ENCODE measurements around the gene P2RY11. TPM values are rescaled to one million over a fixed set of nuclear protein-coding genes. Genes with fewer than 3 reads are reported as not detected.

The P2RY11 gene
- total and polyA plus RNA-seq, 7 donors, result 4.0 to 18.5 (median 12.7) TPM

DNA sequence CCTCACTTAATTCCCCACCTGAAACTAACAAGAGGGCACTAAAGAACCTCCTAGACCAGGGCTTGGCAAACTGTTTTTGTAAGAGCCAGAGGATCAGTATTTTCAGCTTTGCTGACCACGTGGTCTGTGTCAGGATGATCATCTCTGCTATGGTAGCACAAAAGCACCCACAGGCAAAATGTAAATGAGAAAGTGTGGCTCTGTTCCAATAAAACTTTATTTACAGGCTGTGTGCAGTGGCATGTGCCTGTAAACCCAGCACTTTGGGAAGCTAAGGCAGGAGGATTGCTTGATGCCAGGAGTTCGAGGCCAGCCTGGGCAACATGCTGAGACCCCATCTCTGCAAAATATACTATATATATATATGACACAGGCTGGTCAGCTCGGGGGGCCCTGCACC is 52.0 kb downstream of the P2RY11 start:
- TF ChIP-seq, protein P1, sequence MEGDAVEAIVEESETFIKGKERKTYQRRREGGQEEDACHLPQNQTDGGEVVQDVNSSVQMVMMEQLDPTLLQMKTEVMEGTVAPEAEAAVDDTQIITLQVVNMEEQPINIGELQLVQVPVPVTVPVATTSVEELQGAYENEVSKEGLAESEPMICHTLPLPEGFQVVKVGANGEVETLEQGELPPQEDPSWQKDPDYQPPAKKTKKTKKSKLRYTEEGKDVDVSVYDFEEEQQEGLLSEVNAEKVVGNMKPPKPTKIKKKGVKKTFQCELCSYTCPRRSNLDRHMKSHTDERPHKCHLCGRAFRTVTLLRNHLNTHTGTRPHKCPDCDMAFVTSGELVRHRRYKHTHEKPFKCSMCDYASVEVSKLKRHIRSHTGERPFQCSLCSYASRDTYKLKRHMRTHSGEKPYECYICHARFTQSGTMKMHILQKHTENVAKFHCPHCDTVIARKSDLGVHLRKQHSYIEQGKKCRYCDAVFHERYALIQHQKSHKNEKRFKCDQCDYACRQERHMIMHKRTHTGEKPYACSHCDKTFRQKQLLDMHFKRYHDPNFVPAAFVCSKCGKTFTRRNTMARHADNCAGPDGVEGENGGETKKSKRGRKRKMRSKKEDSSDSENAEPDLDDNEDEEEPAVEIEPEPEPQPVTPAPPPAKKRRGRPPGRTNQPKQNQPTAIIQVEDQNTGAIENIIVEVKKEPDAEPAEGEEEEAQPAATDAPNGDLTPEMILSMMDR (IDR thresholded peaks at IDR 0.05), result no peak
- no peak for DNase-seq
- no peak for ATAC-seq
- no peaks in the 10 kb centered on the region for H3K27me3 ChIP-seq (ENCODE audit: insufficient read depth in 3 of 3, low read length in 2 of 3)
- no peak overlapping the region for H3K4me3 ChIP-seq
- peaks cover 0 to 86% of the 10 kb centered on the region in 2 donors for H3K36me3 ChIP-seq (ENCODE audit: insufficient read depth in 1 of 2, low read depth in 1 of 2)
- intact Hi-C loops (cut with DNase I), result no loop called here
- no peaks in the 10 kb centered on the region for H3K4me1 ChIP-seq
- H3K9me3 ChIP-seq, result no peaks in the 10 kb centered on the region
- WGBS, 3 donors, result 85 to 94% (median 91%) methylated on average over 3 of the region's 3 CpGs
- no peak overlapping the region for H3K27ac ChIP-seq

Other genes starting within 250 kb of the P2RY11 start
- gene OLFM2, start 175.2 kb upstream of the P2RY11 start, total RNA-seq, result 1 to 10 TPM in 3 of 4 donors, under 1 TPM in 1; 0.48 to 5.1 (median 1.4) TPM
- gene OLFM2, start 175.2 kb upstream of the P2RY11 start, polyA plus RNA-seq, result 1 to 10 TPM in 1 of 3 donors, under 1 TPM in 2; 0.88 to 1.0 (median 0.90) TPM
- gene COL5A3, start 101.2 kb upstream of the P2RY11 start, total RNA-seq, result 10 to 100 TPM in 1 of 4 donors, 1 to 10 TPM in 3; 3.7 to 10.6 (median 8.0) TPM
- gene COL5A3, start 101.2 kb upstream of the P2RY11 start, polyA plus RNA-seq, result 1 to 10 TPM; 4.6 to 8.9 (median 8.5) TPM
- gene RDH8, start 98.2 kb upstream of the P2RY11 start, total RNA-seq, result not detected
- gene RDH8, start 98.2 kb upstream of the P2RY11 start, polyA plus RNA-seq, result not detected
- gene SHFL, start 25.4 kb upstream of the P2RY11 start, total RNA-seq, result 1 to 10 TPM; 2.9 to 5.7 (median 4.0) TPM
- gene SHFL, start 25.4 kb upstream of the P2RY11 start, polyA plus RNA-seq, result 1 to 10 TPM; 3.1 to 4.3 (median 3.4) TPM
- not detected for gene ANGPTL6, start 9.0 kb upstream of the P2RY11 start, total RNA-seq
- gene ANGPTL6, start 9.0 kb upstream of the P2RY11 start, polyA plus RNA-seq, result under 1 TPM in 2 of 3 donors, not detected in 1; 0.18 to 0.20 TPM
- 10 to 100 TPM; 29.3 to 70.6 (median 59.1) TPM for gene PPAN, start 5.3 kb upstream of the P2RY11 start, total RNA-seq
- gene PPAN, start 5.3 kb upstream of the P2RY11 start, polyA plus RNA-seq, result 10 to 100 TPM; 48.4 to 93.4 (median 60.8) TPM
- 100 to 1,000 TPM; 278 to 337 (median 305) TPM for gene EIF3G, start 8.2 kb downstream of the P2RY11 start, total RNA-seq
- 100 to 1,000 TPM; 257 to 358 (median 311) TPM for gene EIF3G, start 8.2 kb downstream of the P2RY11 start, polyA plus RNA-seq
- gene DNMT1, start 83.3 kb downstream of the P2RY11 start, total RNA-seq, result 10 to 100 TPM; 11.1 to 20.2 (median 16.2) TPM
- 10 to 100 TPM in 2 of 3 donors, 1 to 10 TPM in 1; 7.1 to 25.2 (median 13.5) TPM for gene DNMT1, start 83.3 kb downstream of the P2RY11 start, polyA plus RNA-seq
- 1 to 10 TPM; 1.1 to 2.0 (median 1.6) TPM for gene S1PR2, start 119.6 kb downstream of the P2RY11 start, total RNA-seq
- under 1 TPM; 0.17 to 0.59 (median 0.36) TPM for gene S1PR2, start 119.6 kb downstream of the P2RY11 start, polyA plus RNA-seq
- 10 to 100 TPM; 54.9 to 94.0 (median 58.9) TPM for gene MRPL4, start 140.5 kb downstream of the P2RY11 start, total RNA-seq
- 100 to 1,000 TPM in 1 of 3 donors, 10 to 100 TPM in 2; 78.1 to 191 (median 79.9) TPM for gene MRPL4, start 140.5 kb downstream of the P2RY11 start, polyA plus RNA-seq
- 1 to 10 TPM; 3.7 to 8.0 (median 6.9) TPM for gene ICAM1, start 159.4 kb downstream of the P2RY11 start, total RNA-seq
- 1 to 10 TPM; 2.7 to 7.5 (median 3.3) TPM for gene ICAM1, start 159.4 kb downstream of the P2RY11 start, polyA plus RNA-seq
- gene ICAM4, start 175.3 kb downstream of the P2RY11 start, total RNA-seq, result under 1 TPM in 1 of 4 donors, not detected in 3; 0.47 TPM
- gene ICAM4, start 175.3 kb downstream of the P2RY11 start, polyA plus RNA-seq, result under 1 TPM in 2 of 3 donors, not detected in 1; 0.04 to 0.18 TPM
- gene ICAM5, start 178.3 kb downstream of the P2RY11 start, total RNA-seq, result under 1 TPM in 2 of 4 donors, not detected in 2; 0.13 to 0.22 TPM
- gene ICAM5, start 178.3 kb downstream of the P2RY11 start, polyA plus RNA-seq, result under 1 TPM in 2 of 3 donors, not detected in 1; 0.04 TPM
- 1 to 10 TPM in 1 of 4 donors, under 1 TPM in 2, not detected in 1; 0.59 to 2.9 (median 0.69) TPM for gene ZGLP1, start 198.1 kb downstream of the P2RY11 start, total RNA-seq
- 1 to 10 TPM in 1 of 3 donors, under 1 TPM in 2; 0.69 to 1.6 (median 1.00) TPM for gene ZGLP1, start 198.1 kb downstream of the P2RY11 start, polyA plus RNA-seq
- gene FDX2, start 204.3 kb downstream of the P2RY11 start, total RNA-seq, result 10 to 100 TPM; 16.0 to 21.8 (median 18.3) TPM
- 10 to 100 TPM; 30.7 to 52.5 (median 39.6) TPM for gene FDX2, start 204.3 kb downstream of the P2RY11 start, polyA plus RNA-seq
- gene RAVER1, start 221.8 kb downstream of the P2RY11 start, total RNA-seq, result 10 to 100 TPM in 2 of 4 donors, 1 to 10 TPM in 2; 7.9 to 11.2 (median 9.9) TPM
- 1 to 10 TPM; 4.3 to 8.2 (median 4.8) TPM for gene RAVER1, start 221.8 kb downstream of the P2RY11 start, polyA plus RNA-seq
- gene ICAM3, start 227.9 kb downstream of the P2RY11 start, total RNA-seq, result 10 to 100 TPM in 1 of 4 donors, 1 to 10 TPM in 3; 6.4 to 10.1 (median 8.1) TPM
- 10 to 100 TPM in 1 of 3 donors, 1 to 10 TPM in 2; 7.8 to 10.1 (median 9.2) TPM for gene ICAM3, start 227.9 kb downstream of the P2RY11 start, polyA plus RNA-seq

Data from psoas muscle (tissue), 8 donors.